LoVo (cell line): ENCODE data around the gene SF3A1.
A peak's percentile ranks its signal among the peaks of the same experiment; 100 is the strongest.

Experiments
- DNase-seq: peaks from one replicate; pipeline ENCODE4 v3.0.0-alpha.2; 2016; ENCODE audit warnings: low spot score

The SF3A1 gene

GRCh38 chr22:30323246-30323645, 33.4 kb downstream of the SF3A1 start:
- no peak for DNase-seq

GRCh38 chr22:30321461-30321860, 35.2 kb downstream of the SF3A1 start:
- no peak for DNase-seq

GRCh38 chr22:30320021-30320556, 36.6 kb downstream of the SF3A1 start:
- no peak for DNase-seq

- no peak for DNase-seq
Observed at GRCh38 chr22:30318799-30319419, 37.8 kb downstream of the SF3A1 start.

- no peak for DNase-seq
Observed at GRCh38 chr22:30317778-30318177, 38.9 kb downstream of the SF3A1 start.

- no peak for DNase-seq
Observed at GRCh38 chr22:30315962-30316576, 40.6 kb downstream of the SF3A1 start.

GRCh38 chr22:30314915-30315314, 41.8 kb downstream of the SF3A1 start:
- no peak for DNase-seq

- DNase-seq: no peak
Observed at GRCh38 chr22:30313527-30314363, 42.9 kb downstream of the SF3A1 start.

GRCh38 chr22:30312053-30312452, 44.6 kb downstream of the SF3A1 start:
- no peak for DNase-seq

- DNase-seq: no peak
Observed at GRCh38 chr22:30310881-30311771, 45.6 kb downstream of the SF3A1 start.

- no peak for DNase-seq
Observed at GRCh38 chr22:30309951-30310741, 46.5 kb downstream of the SF3A1 start.

- DNase-seq: no peak
Observed at GRCh38 chr22:30308518-30309230, 48.0 kb downstream of the SF3A1 start.

- no peak for DNase-seq
Observed at GRCh38 chr22:30308093-30308492, 48.6 kb downstream of the SF3A1 start.

GRCh38 chr22:30307041-30307574, 49.6 kb downstream of the SF3A1 start:
- no peak for DNase-seq

GRCh38 chr22:30306627-30307011, 50.1 kb downstream of the SF3A1 start:
- no peak for DNase-seq

- DNase-seq: no peak
Observed at GRCh38 chr22:30305906-30306626, 50.6 kb downstream of the SF3A1 start.

GRCh38 chr22:30305519-30305905, 51.2 kb downstream of the SF3A1 start:
- no peak for DNase-seq

GRCh38 chr22:30304495-30305244, 52.0 kb downstream of the SF3A1 start:
- peak; percentile 26 for DNase-seq

- no peak for DNase-seq
Observed at GRCh38 chr22:30302810-30303138, 53.9 kb downstream of the SF3A1 start.
